CD4-positive, alpha-beta T cell treated with Interleukin-1 beta for 1 hour (primary cell): ENCODE measurements around the gene DCST1.

Source experiments
- DNase-seq, 2 donors: peaks; one replicate each; pipeline ENCODE4 v3.0.0-alpha.2; 2020 to 2022

The DCST1 gene

GRCh38 chr1:155077758-155078445 lies 44.3 kb downstream of the DCST1 start:
- no peak for DNase-seq

- DNase-seq = peak; percentile 65 to 73
Observed at GRCh38 chr1:155078469-155079209, 45.0 kb downstream of the DCST1 start, which contains the start of gene EFNA3. Gene EFNA3, plus strand, starts transcription at chr1:155078837. Its CDS starts 105 bp downstream, at chr1:155078942.

- DNase-seq = no peak
Observed at GRCh38 chr1:155079210-155079486, 45.5 kb downstream of the DCST1 start.

GRCh38 chr1:155079487-155080311 lies 46.1 kb downstream of the DCST1 start:
- peak; percentile 27 for DNase-seq

- peak; percentile 31 to 46 for DNase-seq
Observed at GRCh38 chr1:155080312-155081228, 46.9 kb downstream of the DCST1 start.

GRCh38 chr1:155081472-155082300 lies 48.1 kb downstream of the DCST1 start:
- DNase-seq = peak in 1 of 2 donors; percentile 39

GRCh38 chr1:155082301-155083051 lies 48.9 kb downstream of the DCST1 start:
- DNase-seq = peak; percentile 25 to 26

GRCh38 chr1:155083052-155083541 lies 49.5 kb downstream of the DCST1 start:
- no peak for DNase-seq

- peak; percentile 32 to 35 for DNase-seq
Observed at GRCh38 chr1:155083865-155084721, 50.5 kb downstream of the DCST1 start.

GRCh38 chr1:155084722-155085503 lies 51.3 kb downstream of the DCST1 start:
- peak; percentile 91 to 93 for DNase-seq

GRCh38 chr1:155085504-155086127 lies 52.0 kb downstream of the DCST1 start:
- DNase-seq = peak; percentile 72

GRCh38 chr1:155086128-155086741 lies 52.6 kb downstream of the DCST1 start:
- DNase-seq = peak; percentile 77 to 82

GRCh38 chr1:155086856-155087535 lies 53.4 kb downstream of the DCST1 start:
- no peak for DNase-seq

GRCh38 chr1:155091071-155092051 lies 57.7 kb downstream of the DCST1 start:
- DNase-seq = peak; percentile 78 to 83

- no peak for DNase-seq
Observed at GRCh38 chr1:155092131-155092530, 58.5 kb downstream of the DCST1 start.

GRCh38 chr1:155092641-155093040 lies 59.0 kb downstream of the DCST1 start:
- no peak for DNase-seq
